ENCODE measurements around the gene ROPN1B. TPM values are rescaled to one million over a fixed set of nuclear protein-coding genes. Genes with fewer than 3 reads are reported as not detected.

ROPN1B gene
- total RNA-seq, 2 donors from 2014 or later: 3.9 to 4.7 TPM

DNA sequence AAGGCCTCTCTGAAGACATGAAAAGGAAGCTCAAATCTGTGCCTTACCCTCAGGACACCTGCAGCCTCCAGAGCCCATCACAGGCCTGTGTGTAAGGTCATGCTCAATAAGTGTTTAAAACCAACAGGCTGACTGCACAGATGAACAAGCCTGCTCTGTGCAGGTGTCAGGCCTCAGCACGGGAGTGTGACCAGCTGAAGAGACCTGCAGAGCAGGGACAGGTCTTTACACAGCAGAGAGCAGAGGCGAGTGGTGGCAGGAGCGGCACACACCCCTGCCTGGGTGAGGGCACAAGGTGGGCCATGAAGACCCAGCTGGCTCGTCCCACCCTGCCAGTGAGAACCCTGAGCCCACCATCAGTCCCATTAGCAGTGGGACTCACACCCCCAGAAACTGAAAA lies 56.9 kb downstream of the ROPN1B start:
- Histone ChIP-seq H3K27ac (no peak overlapping the region), H3K36me3 (peaks cover 21% of the 10 kb centered on the region), H3K9me3 (peaks cover 0 to 8% of the 10 kb centered on the region in 2 donors), H3K4me3 (no peak overlapping the region), H3K27me3 (no peaks in the 10 kb centered on the region), H3K4me1 (no peaks in the 10 kb centered on the region)
- TF ChIP-seq, protein P1, sequence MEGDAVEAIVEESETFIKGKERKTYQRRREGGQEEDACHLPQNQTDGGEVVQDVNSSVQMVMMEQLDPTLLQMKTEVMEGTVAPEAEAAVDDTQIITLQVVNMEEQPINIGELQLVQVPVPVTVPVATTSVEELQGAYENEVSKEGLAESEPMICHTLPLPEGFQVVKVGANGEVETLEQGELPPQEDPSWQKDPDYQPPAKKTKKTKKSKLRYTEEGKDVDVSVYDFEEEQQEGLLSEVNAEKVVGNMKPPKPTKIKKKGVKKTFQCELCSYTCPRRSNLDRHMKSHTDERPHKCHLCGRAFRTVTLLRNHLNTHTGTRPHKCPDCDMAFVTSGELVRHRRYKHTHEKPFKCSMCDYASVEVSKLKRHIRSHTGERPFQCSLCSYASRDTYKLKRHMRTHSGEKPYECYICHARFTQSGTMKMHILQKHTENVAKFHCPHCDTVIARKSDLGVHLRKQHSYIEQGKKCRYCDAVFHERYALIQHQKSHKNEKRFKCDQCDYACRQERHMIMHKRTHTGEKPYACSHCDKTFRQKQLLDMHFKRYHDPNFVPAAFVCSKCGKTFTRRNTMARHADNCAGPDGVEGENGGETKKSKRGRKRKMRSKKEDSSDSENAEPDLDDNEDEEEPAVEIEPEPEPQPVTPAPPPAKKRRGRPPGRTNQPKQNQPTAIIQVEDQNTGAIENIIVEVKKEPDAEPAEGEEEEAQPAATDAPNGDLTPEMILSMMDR (IDR thresholded peaks at IDR 0.05): no peak
- DNase-seq (ENCODE audit: low spot score): no peak

DNA sequence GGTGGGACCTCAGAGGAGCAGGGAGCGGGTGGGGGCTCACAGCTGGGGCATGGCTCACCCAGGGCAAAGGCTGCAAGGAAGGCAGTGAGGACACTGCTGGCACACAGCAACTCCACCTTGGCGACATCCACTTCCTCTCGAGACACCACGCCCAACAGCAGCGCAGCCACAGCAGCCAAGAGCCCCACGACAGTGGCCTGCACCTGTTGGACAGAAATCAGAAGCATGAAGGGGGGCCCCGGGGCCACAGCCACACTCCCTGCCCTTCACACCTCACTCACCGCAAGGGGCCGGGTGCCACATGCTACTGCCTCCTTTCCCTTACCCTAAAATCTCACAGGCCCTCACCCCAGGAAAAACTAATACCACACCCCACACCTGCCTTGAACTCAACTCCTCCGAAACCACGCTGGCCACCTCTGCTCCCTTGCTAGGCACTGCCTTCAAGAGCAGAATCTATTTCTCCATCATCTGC lies 57.3 kb downstream of the ROPN1B start:
- Histone ChIP-seq H3K9me3 (peaks cover 0 to 8% of the 10 kb centered on the region in 2 donors), H3K27me3 (no peaks in the 10 kb centered on the region), H3K36me3 (peaks cover 21% of the 10 kb centered on the region), H3K27ac (no peak overlapping the region), H3K4me3 (no peak overlapping the region), H3K4me1 (no peaks in the 10 kb centered on the region)
- no peak for DNase-seq (ENCODE audit: low spot score)
- TF ChIP-seq, protein P1 (IDR thresholded peaks at IDR 0.05): no peak

DNA sequence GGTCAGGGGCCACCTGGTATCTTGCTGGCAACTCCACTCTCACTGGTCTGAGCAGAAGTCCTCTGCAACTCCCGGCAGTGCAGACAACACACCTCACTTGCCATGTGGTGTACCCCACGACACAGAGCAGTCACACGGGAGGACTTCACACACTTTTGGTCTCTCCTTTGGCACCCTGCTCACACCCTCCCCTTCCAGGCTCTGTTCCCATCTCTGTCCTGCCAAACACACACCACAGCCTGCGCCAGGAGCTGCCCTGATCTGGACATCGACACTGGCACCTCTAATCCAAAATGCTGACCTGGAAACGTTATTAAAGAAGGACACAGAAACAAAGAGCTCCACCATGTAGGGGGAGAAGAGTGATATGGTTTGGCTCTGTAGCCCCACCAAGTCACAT lies 57.8 kb downstream of the ROPN1B start:
- H3K36me3 ChIP-seq: peaks cover 23% of the 10 kb centered on the region
- no peaks in the 10 kb centered on the region for H3K4me1 ChIP-seq

DNA sequence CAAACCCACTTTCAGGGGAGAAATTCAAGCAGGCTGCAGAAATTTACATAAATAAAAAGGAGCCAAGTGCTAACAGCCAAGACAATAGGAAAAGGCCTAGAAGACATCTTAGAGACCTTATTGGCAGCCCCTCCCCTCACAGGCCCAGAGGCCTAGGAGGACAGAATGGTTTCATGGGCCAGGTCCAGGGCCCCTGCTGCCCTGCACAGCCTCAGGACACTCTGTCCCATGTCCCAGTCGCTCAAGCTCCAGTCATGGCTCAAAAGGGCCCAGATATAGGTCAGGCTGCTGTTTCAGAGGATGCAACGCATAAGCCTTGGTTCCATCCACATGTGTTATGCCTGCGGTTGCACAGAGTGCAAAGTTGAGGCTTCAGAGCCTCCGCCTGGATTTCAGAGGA lies 59.1 kb downstream of the ROPN1B start:
- TF ChIP-seq, protein P1 (IDR thresholded peaks at IDR 0.05): no peak
- Histone ChIP-seq H3K9me3 (peaks cover 0 to 8% of the 10 kb centered on the region in 2 donors), H3K36me3 (peaks cover 28% of the 10 kb centered on the region), H3K27ac (no peak overlapping the region), H3K4me1 (no peaks in the 10 kb centered on the region), H3K4me3 (no peak overlapping the region), H3K27me3 (no peaks in the 10 kb centered on the region)
- no peak for DNase-seq (ENCODE audit: low spot score)

More for the DNA sequence above, 57.8 kb downstream of the ROPN1B start:
- Histone ChIP-seq H3K27ac (no peak overlapping the region), H3K9me3 (peaks cover 0 to 8% of the 10 kb centered on the region in 2 donors), H3K27me3 (no peaks in the 10 kb centered on the region), H3K4me3 (no peak overlapping the region)
- no peak for DNase-seq (ENCODE audit: low spot score)
- TF ChIP-seq, protein P1 (IDR thresholded peaks at IDR 0.05): no peak

DNA sequence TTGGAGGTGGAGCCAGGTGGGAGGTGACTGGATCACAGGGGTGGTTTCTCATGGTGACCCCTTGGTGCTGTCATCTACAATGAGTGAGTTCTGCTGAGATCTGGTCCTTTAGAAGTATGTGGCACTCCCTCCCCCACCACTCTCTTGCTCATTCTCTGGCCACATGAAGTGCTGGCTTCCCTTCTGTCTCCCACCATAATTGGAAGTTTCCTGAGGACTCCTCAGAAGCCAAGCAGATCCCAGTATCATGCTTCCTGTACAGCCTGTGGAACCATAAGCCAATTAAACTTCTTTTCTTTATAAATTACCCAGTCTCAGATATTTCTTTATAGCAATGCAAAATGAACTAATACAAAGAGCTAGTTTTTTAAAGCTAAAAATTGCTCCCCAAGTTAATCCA lies 60.3 kb downstream of the ROPN1B start:
- no peak for DNase-seq (ENCODE audit: low spot score)
- peaks cover 28% of the 10 kb centered on the region for H3K36me3 ChIP-seq
- H3K27ac ChIP-seq: no peak overlapping the region
- peaks cover 0 to 8% of the 10 kb centered on the region in 2 donors for H3K9me3 ChIP-seq
- H3K4me3 ChIP-seq: no peak overlapping the region
- no peaks in the 10 kb centered on the region for H3K27me3 ChIP-seq
- no peaks in the 10 kb centered on the region for H3K4me1 ChIP-seq
- TF ChIP-seq, protein P1 (IDR thresholded peaks at IDR 0.05): no peak

DNA sequence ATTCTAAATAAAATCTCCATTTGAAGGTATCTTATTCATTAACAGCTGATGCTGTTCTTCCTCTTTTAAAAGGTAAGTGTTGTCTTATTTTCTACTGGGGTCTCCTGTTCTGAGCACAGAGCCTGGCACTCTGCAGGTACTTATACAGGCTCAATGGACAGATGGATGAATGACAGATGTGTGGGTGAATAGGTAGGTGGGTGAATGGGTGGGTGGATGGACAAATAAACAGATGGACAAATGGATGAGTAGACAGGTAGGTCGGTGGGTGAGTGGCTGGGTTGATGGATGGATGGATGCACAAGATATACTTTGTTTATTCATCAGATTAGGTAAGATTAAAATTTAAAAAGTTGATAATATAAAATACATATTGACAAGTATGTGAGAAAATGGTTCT lies 61.5 kb downstream of the ROPN1B start:
- Histone ChIP-seq H3K4me3 (no peak overlapping the region), H3K36me3 (peaks cover 19% of the 10 kb centered on the region), H3K9me3 (peaks cover 0 to 8% of the 10 kb centered on the region in 2 donors), H3K4me1 (no peaks in the 10 kb centered on the region), H3K27me3 (no peaks in the 10 kb centered on the region), H3K27ac (no peak overlapping the region)
- DNase-seq (ENCODE audit: low spot score): peak; percentile 16
- TF ChIP-seq, protein P1 (IDR thresholded peaks at IDR 0.05): no peak
